ENCODE data around the gene CD6. TPM values are rescaled to one million over a fixed set of nuclear protein-coding genes. Genes with fewer than 3 reads are reported as not detected.

CD6 gene
- total and polyA plus RNA-seq, 2 donors (not counting 3 experiments of a cell fraction or from before 2014, with no cell fraction given), result not detected

DNA sequence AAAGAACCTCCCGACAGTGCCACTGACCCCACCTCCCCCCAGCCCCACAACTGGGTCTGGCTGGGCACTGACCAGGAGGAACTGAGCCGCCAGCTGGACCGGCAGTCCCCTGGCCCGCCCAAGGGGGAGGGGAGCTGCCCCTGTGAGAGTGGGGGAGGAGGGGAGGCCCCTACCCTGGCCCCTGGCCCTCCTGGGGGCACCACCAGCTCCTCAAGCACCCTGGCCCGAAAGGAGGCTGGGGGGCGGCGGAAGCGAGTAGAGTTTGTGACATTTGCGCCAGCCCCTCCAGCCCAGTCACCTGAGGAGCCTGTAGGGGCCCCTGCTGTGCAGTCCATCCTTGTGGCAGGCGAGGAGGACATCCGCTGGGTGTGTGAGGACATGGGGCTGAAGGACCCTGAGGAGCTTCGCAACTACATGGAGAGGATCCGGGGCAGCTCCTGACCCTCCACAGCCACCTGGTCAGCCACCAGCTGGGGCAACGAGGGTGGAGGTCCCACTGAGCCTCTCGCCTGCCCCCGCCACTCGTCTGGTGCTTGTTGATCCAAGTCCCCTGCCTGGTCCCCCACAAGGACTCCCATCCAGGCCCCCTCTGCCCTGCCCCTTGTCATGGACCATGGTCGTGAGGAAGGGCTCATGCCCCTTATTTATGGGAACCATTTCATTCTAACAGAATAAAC, 34.9 kb upstream of the CD6 start:
- Histone ChIP-seq H3K27ac (ENCODE audit: insufficient read depth, low read depth, low read length) (no peak overlapping the region), H3K9me3 (replicated peaks; ENCODE audit: control insufficient read depth, insufficient read depth, low read length) (no peaks in the 10 kb centered on the region), H3K9ac (replicated peaks; ENCODE audit: extremely low read depth, insufficient read depth, low read length) (no peak overlapping the region), H3K9me1 (replicated peaks; ENCODE audit: control insufficient read depth, extremely low read depth, insufficient read depth, low read length) (no peaks in the 10 kb centered on the region), H3K27me3 (ENCODE audit: control insufficient read depth in 2 of 2, insufficient read depth in 2 of 2, low read length in 2 of 2) (no peaks in the 10 kb centered on the region), H3K4me3 (replicated peaks in 1 of 3; ENCODE audit: insufficient read depth in 1 of 3, low read depth in 1 of 3, low read length in 3 of 3) (no peak overlapping the region), H3K36me3 (ENCODE audit: control insufficient read depth in 2 of 2, extremely low read depth in 1 of 2, insufficient read depth in 2 of 2, low read length in 2 of 2) (peaks cover 0 to 20% of the 10 kb centered on the region in 2 experiments), H3K79me2 (ENCODE audit: control insufficient read depth, insufficient read depth, low read length) (no peaks in the 10 kb centered on the region), H3K4me2 (ENCODE audit: insufficient read depth, low read length) (no peak overlapping the region), H3K4me1 (ENCODE audit: control insufficient read depth, extremely low read depth, insufficient read depth, low read length) (peaks cover 8% of the 10 kb centered on the region), H2AFZ (ENCODE audit: low read depth, low read length) (no peak overlapping the region), H4K20me1 (replicated peaks; ENCODE audit: control insufficient read depth, extremely low read depth, insufficient read depth, low read length) (no peaks in the 10 kb centered on the region)
- BruUV-seq (replicated peaks), result TSS peak; percentile 52
- TF ChIP-seq POLR2A (IDR thresholded peaks at IDR 0.05; ENCODE audit: low read depth, low read length), result no peak
- no peak for TF ChIP-seq POLR2AphosphoS5 (IDR thresholded peaks at IDR 0.05; ENCODE audit: insufficient read depth, low read depth, low read length)
- TF ChIP-seq JUN (IDR thresholded peaks at IDR 0.05; ENCODE audit: borderline replicate concordance, insufficient read depth, insufficient read length, low read depth), result no peak
- TF ChIP-seq, protein P1, sequence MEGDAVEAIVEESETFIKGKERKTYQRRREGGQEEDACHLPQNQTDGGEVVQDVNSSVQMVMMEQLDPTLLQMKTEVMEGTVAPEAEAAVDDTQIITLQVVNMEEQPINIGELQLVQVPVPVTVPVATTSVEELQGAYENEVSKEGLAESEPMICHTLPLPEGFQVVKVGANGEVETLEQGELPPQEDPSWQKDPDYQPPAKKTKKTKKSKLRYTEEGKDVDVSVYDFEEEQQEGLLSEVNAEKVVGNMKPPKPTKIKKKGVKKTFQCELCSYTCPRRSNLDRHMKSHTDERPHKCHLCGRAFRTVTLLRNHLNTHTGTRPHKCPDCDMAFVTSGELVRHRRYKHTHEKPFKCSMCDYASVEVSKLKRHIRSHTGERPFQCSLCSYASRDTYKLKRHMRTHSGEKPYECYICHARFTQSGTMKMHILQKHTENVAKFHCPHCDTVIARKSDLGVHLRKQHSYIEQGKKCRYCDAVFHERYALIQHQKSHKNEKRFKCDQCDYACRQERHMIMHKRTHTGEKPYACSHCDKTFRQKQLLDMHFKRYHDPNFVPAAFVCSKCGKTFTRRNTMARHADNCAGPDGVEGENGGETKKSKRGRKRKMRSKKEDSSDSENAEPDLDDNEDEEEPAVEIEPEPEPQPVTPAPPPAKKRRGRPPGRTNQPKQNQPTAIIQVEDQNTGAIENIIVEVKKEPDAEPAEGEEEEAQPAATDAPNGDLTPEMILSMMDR (IDR thresholded peaks at IDR 0.05; ENCODE audit: extremely low read depth in 1 of 2, insufficient read depth in 1 of 2, low read depth in 1 of 2, low read length in 2 of 2), result no peak
- no peak for TF ChIP-seq FOS (IDR thresholded peaks at IDR 0.05; ENCODE audit: borderline replicate concordance, insufficient read depth, low read length)
- no peak for TF ChIP-seq EZH2 (IDR thresholded peaks at IDR 0.05; ENCODE audit: borderline replicate concordance, low read depth, low read length, severe bottlenecking)
- intact Hi-C loops (cut with micrococcal nuclease), result loop anchor here (1.0 kb wide), 1 partner anchor 30 kb away; the partner anchor contains the start of gene PRPF19
- FAIRE-seq (no peak), DNase-seq (ENCODE audit: low read depth, low spot score) (no peak)
- dilution Hi-C loops (cut with MboI; ENCODE audit: extremely low pct_ligation_motif_present, low sequenced_read_pairs), result no loop called here
- ChIA-PET CTCF (interaction anchor here (1.0 to 1.8 kb wide), 3 partner anchors 21 to 49 kb away, joined by 3 to 4 read pairs (median 4); partner anchors contain the start of gene TMEM109), POLR2A (interaction anchor here (0.6 kb wide), 1 partner anchor 211 kb away, joined by 3 read pairs; no protein-coding TSS in a partner anchor)
